GM12878 (cell line): Measurements from ENCODE around the gene PKM. TPM values are rescaled to one million over a fixed set of nuclear protein-coding genes. Genes with fewer than 3 reads are reported as not detected.

Experiments
- ETV6 ChIP-seq, 2 experiments: fragments of 450-650 bp in 1 of 2; IDR thresholded peaks in 1 of 2; conservative IDR thresholded peaks in 1 of 2; 2 replicates each; pipeline ENCODE4 v1.6.1; 2014; ENCODE audit warnings: antibody characterized with exemption in 1 of 2, borderline replicate concordance in 1 of 2, low read depth in 1 of 2, mild to moderate bottlenecking in 1 of 2, moderate library complexity in 1 of 2
- IRF3 ChIP-seq: fragments of 450-650 bp; IDR thresholded peaks from 2 replicates; pipeline ENCODE4 v1.6.1; 2014; ENCODE audit warnings: mild to moderate bottlenecking
- KAT2A ChIP-seq: conservative IDR thresholded peaks from 2 replicates; pipeline ENCODE4 v1.6.1; 2011; ENCODE audit warnings: low read depth, low read length; ENCODE audit not compliant: control insufficient read depth
- NFYA ChIP-seq: IDR thresholded peaks from 2 replicates; pipeline ENCODE4 v1.6.1; 2011; ENCODE audit warnings: low read depth, mild to moderate bottlenecking, low read length, improper control_type of control experiment, borderline replicate concordance
- NR2F1 ChIP-seq: fragments of 450-650 bp; conservative IDR thresholded peaks from 2 replicates; pipeline ENCODE4 v1.6.1; 2017; ENCODE audit warnings: mild to moderate bottlenecking
- POLR2AphosphoS5 ChIP-seq: IDR thresholded peaks from 2 replicates; pipeline ENCODE4 v1.6.1; 2011; ENCODE audit warnings: mild to moderate bottlenecking, low read length, inconsistent platforms
- SRF ChIP-seq, 2 experiments: IDR thresholded peaks; 2 replicates each; pipeline ENCODE4 v1.6.1; 2011; ENCODE audit warnings: low read depth in 2 of 2, low read length in 2 of 2, mild to moderate bottlenecking in 1 of 2, moderate library complexity in 1 of 2
- ZNF384 ChIP-seq: IDR thresholded peaks from 2 replicates; pipeline ENCODE4 v1.6.1; 2012; ENCODE audit warnings: low read depth, mild to moderate bottlenecking, low read length, improper control_type of control experiment, borderline replicate concordance
- polyA plus RNA-seq, 11 experiments: library from polyadenylated mRNA; depleted of rRNA in 4 of 11; unstranded in 6 of 11; stranded (reverse) in 5 of 11; fragments of >200 nt; fragmentation: Nextera tagmentation in 4 of 11; fragmentation: Illumina TruSeq in 1 of 11; extraction: Ambion mirVana in 4 of 11; extraction: Trizol in 1 of 11; gene quantifications; 1 replicate in 1 of 11; 2 replicates in 10 of 11; pipeline versions ENCODE4 v1.2.1 to v1.2.3, GENCODE V29; 2011 to 2016; ENCODE audit warnings: inconsistent platforms in 2 of 11, missing spikeins in 2 of 11, low read depth in 1 of 11
- total RNA-seq, 4 experiments: library from RNA; depleted of rRNA in 3 of 4; stranded (reverse); fragments of >200 nt in 3 of 4; fragmentation: Illumina TruSeq in 1 of 4; extraction: Trizol in 1 of 4; gene quantifications; 2 replicates each; pipeline versions ENCODE4 v1.2.1 to v1.2.3, GENCODE V29; 2013 to 2021
- TF ChIP-seq, protein P1 (sequence below): fragments of 450-650 bp; IDR thresholded peaks from 2 replicates; pipeline ENCODE4 v1.6.1; 2018; ENCODE audit warnings: borderline replicate concordance, mild to moderate bottlenecking; ENCODE audit not compliant: partially characterized antibody
- TF ChIP-seq, protein P2 (sequence below): fragments of 450-650 bp; conservative IDR thresholded peaks from 2 replicates; pipeline ENCODE4 v1.6.1; 2017; ENCODE audit warnings: mild to moderate bottlenecking, moderate library complexity
- TF ChIP-seq, protein P3 (sequence below): fragments of 450-650 bp; IDR thresholded peaks from 2 replicates; pipeline ENCODE4 v1.6.1; 2016; ENCODE audit warnings: mild to moderate bottlenecking, moderate library complexity, borderline replicate concordance

PKM gene
- total and polyA plus RNA-seq, 10 of the 15 experiments (the other 5 are each of a cell fraction or from before 2014, with no cell fraction given) = 491 to 2,011 (median 1,433) TPM

- TF ChIP-seq, protein P1, sequence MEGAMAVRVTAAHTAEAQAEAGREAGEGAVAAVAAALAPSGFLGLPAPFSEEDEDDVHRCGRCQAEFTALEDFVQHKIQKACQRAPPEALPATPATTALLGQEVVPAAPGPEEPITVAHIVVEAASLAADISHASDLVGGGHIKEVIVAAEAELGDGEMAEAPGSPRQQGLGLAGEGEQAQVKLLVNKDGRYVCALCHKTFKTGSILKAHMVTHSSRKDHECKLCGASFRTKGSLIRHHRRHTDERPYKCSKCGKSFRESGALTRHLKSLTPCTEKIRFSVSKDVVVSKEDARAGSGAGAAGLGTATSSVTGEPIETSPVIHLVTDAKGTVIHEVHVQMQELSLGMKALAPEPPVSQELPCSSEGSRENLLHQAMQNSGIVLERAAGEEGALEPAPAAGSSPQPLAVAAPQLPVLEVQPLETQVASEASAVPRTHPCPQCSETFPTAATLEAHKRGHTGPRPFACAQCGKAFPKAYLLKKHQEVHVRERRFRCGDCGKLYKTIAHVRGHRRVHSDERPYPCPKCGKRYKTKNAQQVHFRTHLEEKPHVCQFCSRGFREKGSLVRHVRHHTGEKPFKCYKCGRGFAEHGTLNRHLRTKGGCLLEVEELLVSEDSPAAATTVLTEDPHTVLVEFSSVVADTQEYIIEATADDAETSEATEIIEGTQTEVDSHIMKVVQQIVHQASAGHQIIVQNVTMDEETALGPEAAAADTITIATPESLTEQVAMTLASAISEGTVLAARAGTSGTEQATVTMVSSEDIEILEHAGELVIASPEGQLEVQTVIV = no peak
- no peak for TF ChIP-seq NR2F1
- TF ChIP-seq IRF3 = no peak
- TF ChIP-seq NFYA = no peak
- no peak for TF ChIP-seq POLR2AphosphoS5
- TF ChIP-seq KAT2A = no peak
- TF ChIP-seq, protein P2, sequence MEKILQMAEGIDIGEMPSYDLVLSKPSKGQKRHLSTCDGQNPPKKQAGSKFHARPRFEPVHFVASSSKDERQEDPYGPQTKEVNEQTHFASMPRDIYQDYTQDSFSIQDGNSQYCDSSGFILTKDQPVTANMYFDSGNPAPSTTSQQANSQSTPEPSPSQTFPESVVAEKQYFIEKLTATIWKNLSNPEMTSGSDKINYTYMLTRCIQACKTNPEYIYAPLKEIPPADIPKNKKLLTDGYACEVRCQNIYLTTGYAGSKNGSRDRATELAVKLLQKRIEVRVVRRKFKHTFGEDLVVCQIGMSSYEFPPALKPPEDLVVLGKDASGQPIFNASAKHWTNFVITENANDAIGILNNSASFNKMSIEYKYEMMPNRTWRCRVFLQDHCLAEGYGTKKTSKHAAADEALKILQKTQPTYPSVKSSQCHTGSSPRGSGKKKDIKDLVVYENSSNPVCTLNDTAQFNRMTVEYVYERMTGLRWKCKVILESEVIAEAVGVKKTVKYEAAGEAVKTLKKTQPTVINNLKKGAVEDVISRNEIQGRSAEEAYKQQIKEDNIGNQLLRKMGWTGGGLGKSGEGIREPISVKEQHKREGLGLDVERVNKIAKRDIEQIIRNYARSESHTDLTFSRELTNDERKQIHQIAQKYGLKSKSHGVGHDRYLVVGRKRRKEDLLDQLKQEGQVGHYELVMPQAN = no peak
- TF ChIP-seq, protein P3, sequence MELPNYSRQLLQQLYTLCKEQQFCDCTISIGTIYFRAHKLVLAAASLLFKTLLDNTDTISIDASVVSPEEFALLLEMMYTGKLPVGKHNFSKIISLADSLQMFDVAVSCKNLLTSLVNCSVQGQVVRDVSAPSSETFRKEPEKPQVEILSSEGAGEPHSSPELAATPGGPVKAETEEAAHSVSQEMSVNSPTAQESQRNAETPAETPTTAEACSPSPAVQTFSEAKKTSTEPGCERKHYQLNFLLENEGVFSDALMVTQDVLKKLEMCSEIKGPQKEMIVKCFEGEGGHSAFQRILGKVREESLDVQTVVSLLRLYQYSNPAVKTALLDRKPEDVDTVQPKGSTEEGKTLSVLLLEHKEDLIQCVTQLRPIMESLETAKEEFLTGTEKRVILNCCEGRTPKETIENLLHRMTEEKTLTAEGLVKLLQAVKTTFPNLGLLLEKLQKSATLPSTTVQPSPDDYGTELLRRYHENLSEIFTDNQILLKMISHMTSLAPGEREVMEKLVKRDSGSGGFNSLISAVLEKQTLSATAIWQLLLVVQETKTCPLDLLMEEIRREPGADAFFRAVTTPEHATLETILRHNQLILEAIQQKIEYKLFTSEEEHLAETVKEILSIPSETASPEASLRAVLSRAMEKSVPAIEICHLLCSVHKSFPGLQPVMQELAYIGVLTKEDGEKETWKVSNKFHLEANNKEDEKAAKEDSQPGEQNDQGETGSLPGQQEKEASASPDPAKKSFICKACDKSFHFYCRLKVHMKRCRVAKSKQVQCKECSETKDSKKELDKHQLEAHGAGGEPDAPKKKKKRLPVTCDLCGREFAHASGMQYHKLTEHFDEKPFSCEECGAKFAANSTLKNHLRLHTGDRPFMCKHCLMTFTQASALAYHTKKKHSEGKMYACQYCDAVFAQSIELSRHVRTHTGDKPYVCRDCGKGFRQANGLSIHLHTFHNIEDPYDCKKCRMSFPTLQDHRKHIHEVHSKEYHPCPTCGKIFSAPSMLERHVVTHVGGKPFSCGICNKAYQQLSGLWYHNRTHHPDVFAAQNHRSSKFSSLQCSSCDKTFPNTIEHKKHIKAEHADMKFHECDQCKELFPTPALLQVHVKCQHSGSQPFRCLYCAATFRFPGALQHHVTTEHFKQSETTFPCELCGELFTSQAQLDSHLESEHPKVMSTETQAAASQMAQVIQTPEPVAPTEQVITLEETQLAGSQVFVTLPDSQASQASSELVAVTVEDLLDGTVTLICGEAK = no peak
- no peak for TF ChIP-seq ETV6 (conservative IDR thresholded peaks at IDR 0.05 in 1 of 2, IDR thresholded peaks at IDR 0.05 in 1 of 2; ENCODE audit: borderline replicate concordance in 1 of 2, low read depth in 1 of 2)
- no peak for TF ChIP-seq ZNF384
- TF ChIP-seq SRF (IDR thresholded peaks at IDR 0.05; ENCODE audit: low read depth in 2 of 2, low read length in 2 of 2) = no peak
Measured at GRCh38 chr15:72175186-72176044, 55.6 kb downstream of the PKM start (continued).
